Heart left ventricle (tissue), 13 donors: ENCODE data around the gene FBXW4.

Experiments
- POLR2A ChIP-seq, 2 donors: fragments of 450-650 bp; IDR thresholded peaks; one replicate each; pipeline ENCODE4 v1.6.1; 2017; ENCODE audit warnings: antibody characterized with exemption in 2 of 2, mild to moderate bottlenecking in 2 of 2, moderate library complexity in 2 of 2
- TF ChIP-seq, protein P1 (sequence below), 12 donors: fragments of 200-600 bp; sonication (generic) in 4 of 12; IDR thresholded peaks; one replicate each; pipeline versions ENCODE4 v1.5.0 to v1.8.0; 2018 to 2022; ENCODE audit warnings: antibody characterized with exemption in 12 of 12, mild to moderate bottlenecking in 5 of 12
- donor health status: ischemic (EF 13 %, LVEDD 7.1; RV severe dilation, severe dysfunction).
- donor health status: DM: no; HTN: yes; CAD: no.
- donor health status: DM: no; HTN: no; CAD: no.
- donor health status: ischemic (EF 25% LVEDD 6.9; RV normal size, moderate dysfunction).
- donor health status: ischemic (EF 25% LVEDD 5.7; RV mildly dilated, moderate dysfunction).
- donor health status: ischemic (EF 35%, LVEDD 5.7; RV mildly dilated, moderate dysfunction).
- donor health status: nonischemic (EF 11% LVEDD 7.7; RV severe dilation, severe dysfunction).
- donor health status: DM: yes; HTN: yes; CAD: no.
- donor health status: PGD.
- donor health status: ischemic (EF 29% LVEDD 5.4; RV normal size, mild dysfunction).
- donor health status: nonischemic (EF 23%, LVEDD 6.1; RV moderate dilation, normal function).

DNA sequence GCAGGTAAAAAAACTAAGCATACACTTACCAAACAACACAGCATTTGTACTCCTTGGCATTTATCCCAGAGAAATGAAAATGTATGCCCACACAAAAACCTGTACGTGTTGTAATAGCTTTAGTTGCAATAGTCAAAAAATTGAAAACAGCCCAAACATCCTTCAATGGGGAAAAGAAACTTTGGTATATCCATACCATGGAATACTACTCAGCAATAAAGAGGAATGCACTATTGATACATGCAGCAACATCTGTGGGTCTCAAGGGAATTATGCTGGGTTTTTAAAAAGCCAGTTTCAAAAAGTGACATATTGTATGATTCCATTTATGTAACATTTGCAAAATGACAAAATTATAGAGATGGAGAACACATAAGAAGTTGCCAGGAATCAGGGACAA is 71.4 kb downstream of the FBXW4 start:
- TF ChIP-seq, protein P1, sequence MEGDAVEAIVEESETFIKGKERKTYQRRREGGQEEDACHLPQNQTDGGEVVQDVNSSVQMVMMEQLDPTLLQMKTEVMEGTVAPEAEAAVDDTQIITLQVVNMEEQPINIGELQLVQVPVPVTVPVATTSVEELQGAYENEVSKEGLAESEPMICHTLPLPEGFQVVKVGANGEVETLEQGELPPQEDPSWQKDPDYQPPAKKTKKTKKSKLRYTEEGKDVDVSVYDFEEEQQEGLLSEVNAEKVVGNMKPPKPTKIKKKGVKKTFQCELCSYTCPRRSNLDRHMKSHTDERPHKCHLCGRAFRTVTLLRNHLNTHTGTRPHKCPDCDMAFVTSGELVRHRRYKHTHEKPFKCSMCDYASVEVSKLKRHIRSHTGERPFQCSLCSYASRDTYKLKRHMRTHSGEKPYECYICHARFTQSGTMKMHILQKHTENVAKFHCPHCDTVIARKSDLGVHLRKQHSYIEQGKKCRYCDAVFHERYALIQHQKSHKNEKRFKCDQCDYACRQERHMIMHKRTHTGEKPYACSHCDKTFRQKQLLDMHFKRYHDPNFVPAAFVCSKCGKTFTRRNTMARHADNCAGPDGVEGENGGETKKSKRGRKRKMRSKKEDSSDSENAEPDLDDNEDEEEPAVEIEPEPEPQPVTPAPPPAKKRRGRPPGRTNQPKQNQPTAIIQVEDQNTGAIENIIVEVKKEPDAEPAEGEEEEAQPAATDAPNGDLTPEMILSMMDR (IDR thresholded peaks at IDR 0.05), result no peak
- TF ChIP-seq POLR2A (IDR thresholded peaks at IDR 0.05), result no peak
